GM21390 (cell line): ENCODE results near the gene CLEC16A.

ENCODE experiments used
- ATAC-seq: cut with Tn5 transposase; IDR thresholded peaks from one replicate; pipeline ENCODE4 v1.9.1; 2021; ENCODE audit not compliant: unreplicated experiment

The CLEC16A gene

DNA sequence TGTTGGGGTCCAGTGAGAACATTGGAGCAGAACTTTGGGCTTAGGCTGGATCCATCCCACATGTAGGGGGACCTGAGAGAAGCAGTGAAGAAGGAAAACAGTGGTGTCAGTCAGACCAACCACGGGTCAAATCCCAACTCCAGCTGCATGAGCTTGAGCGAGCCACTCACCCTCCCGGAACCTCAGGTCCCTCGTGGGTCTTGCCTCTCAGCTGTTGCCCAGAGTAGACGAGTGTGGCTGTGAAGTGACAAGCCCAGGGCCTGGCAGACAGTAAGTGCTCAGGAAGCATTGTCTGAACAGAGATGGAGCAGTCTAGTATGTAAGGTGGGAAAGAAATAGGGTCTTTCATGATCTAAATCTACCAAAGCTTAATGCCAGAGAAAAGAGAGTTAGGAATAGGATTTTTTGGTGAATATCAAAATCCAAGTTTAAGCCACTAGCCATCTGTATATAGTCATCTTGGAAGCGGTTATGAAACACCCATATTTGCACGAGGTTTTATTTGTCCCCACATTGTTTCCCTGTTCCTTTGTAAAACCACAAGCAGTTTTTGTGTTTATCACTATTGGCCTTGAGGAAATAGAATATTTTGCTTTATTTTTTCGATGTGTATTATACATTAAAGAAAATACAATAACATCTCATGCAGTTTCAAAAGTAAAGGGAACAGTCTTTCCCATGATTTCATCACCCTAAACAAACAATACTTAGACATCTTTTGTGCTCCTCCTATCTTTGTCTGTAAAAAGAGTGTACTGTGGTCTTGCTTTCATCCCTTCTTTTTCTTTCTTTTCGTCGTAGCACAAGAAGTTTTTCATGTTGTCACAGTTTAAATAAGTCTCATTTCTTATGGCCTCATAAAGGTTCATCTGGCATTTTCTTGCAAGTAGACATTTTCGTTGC is 112.0 kb downstream of the CLEC16A start:
- ATAC-seq = no peak

DNA sequence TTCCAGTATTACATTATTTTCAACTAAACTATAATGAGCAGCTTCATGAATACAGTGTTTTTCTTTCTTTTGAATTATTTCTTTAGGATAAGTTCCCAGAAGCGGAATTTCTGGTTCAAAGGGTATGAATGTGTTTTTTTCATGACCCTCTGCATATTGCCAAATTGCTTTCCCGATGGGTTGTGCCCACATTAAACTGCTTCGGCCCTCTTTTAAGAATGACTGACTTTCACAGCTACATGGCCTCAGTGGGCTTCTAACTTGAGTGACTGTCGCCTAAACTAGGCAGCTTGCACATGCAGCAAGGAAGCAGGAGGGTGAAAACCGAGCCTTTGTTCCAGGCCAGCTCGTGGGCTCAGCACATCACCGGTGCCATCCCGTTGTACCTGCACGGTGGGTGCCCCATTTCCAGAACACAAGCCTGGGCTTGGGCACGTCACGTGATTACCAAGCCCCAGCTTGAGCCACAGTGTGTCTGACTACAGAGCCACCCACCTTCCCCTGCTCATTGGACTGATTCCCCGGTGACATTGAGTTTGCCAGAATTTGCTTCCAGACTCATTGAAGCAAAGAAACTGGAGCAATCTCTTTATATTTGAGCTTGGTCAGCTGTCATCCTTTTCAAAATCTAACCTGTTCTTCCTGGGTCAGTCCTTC is 112.8 kb downstream of the CLEC16A start:
- no peak for ATAC-seq

DNA sequence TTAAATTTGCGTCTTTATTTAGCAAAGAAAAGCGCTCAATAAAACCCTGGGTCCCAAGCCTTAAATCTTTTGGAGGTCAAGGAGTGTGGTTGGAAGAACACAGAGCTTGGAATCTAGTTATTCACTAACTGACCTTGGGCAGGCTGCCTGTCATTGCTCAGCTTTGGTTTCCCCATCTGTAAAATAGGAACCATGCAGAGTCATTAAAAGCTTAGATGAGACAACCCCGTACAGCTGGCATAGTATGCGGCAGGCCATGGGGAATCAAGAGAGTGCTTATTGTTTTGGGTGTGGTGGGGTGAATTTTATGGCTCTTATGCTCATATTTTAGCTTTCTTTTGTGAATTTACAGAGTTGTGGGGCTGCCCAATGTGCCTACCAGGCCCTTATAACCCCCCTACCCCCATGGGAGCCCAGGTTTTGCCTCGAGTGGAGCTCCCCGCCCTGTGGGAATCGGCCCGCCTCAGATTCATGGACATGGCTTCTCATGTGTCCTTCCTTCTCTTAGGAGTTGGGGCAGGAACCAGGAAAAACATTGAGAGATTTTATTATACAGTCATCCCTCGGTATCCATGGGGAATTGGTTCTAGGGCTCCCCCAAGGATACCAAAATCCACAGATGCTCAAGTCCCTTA is 113.5 kb downstream of the CLEC16A start:
- no peak for ATAC-seq

DNA sequence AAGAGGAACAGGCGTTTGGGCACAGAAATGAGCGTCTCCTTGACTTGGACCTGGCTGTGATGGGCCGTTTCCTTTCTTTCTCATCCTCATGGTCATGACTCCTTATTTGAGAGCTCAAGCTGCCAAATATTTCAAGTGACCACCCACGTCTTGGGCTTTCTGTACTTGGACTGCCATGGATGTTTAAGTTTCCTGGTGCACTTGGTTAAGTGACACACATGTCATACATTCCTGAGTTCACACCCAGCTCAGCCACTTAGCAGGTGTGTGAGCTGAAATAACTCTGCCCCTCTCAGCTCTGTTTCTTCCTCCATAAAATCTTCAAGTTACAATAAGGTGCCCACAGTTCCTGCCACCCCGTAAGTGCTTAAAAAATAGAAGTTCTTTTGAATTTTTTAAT is 114.5 kb downstream of the CLEC16A start:
- no peak for ATAC-seq

DNA sequence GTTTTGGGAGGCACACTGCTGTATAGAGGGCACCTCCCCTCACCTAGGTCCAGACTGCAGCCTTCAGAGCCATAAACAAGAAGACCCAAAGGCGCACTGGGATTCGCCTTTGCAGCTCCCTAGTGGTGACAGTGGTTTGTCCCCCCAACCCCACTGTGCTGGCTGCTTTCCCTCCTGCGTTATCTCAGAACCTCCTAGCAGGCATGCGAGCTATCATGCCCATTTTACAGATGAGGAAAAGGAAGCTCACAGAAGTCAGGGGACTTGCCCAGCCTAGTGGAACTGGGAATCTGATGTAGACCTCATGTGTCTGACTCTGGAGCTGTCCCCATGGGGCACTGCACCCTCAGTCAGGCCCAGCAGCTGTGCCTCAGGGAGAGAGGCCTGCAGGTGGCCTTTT is 115.2 kb downstream of the CLEC16A start:
- no peak for ATAC-seq

DNA sequence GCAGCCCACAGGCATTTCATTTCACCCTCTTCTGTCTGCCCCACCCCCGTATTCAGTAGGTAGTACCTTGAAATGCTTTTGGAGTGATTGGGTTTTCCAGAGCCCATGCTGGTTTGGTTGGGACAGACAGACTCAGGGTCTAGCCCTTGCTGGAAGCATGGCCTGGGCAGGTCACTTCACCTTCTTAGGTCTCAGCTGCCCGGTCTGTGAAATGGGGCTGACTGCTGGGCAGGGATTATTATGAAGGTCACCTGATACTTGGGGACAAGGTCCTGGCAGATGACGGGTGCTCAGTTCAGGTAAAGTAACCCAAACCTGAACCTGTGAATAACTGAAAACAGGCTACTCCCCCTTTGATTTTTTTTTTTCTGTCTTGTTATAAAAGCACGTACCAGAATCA is 116.0 kb downstream of the CLEC16A start:
- ATAC-seq = no peak

DNA sequence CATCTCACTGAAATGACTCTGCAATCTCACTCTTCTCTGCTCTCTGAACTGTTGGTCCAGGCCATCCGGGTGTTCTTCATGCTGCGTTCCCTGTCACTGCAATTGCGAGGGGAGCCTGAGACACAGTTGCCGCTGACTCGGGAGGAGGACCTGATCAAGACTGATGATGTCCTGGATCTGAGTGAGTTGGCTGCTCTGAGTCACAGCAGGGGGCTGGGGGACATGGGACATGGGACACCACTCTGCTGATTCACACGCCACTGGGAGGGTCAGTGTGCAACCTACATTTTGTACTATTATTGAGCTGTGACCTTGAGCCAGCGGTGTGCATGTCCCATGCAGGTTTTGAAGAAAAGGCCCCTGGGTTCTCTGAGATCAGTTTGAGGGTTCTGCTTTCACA is 116.5 kb downstream of the CLEC16A start:
- ATAC-seq = no peak

DNA sequence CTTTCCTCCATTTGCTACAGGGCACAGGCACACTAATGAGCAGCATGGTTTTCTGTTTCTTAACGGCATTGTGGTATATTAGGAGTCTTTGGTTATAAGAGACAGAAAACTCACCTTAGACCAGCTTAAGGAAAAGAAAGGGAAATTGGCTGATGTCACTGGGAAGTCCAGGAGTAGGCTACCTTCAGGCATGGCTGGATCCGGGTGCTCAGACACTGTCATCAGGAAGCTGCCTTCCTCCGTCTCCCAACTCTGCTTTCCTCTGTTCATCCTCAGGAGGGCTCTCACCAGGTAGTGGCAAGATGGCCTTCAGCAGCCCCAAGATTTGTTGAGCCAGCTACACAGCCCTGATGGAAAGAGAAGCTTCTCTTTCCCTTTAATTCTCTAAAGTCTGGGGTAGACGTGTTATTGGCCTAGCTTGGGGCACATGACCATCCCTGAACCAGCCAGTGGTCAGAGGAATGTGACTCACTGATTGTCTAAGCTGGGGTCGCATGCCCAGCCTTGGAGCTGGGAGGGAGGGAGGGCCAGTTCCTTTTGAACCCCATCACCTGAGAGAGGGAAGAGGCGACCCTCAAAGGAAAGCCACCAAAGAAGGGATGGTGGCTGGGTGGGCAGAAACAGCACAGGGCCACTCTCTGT is 117.4 kb downstream of the CLEC16A start:
- no peak for ATAC-seq

DNA sequence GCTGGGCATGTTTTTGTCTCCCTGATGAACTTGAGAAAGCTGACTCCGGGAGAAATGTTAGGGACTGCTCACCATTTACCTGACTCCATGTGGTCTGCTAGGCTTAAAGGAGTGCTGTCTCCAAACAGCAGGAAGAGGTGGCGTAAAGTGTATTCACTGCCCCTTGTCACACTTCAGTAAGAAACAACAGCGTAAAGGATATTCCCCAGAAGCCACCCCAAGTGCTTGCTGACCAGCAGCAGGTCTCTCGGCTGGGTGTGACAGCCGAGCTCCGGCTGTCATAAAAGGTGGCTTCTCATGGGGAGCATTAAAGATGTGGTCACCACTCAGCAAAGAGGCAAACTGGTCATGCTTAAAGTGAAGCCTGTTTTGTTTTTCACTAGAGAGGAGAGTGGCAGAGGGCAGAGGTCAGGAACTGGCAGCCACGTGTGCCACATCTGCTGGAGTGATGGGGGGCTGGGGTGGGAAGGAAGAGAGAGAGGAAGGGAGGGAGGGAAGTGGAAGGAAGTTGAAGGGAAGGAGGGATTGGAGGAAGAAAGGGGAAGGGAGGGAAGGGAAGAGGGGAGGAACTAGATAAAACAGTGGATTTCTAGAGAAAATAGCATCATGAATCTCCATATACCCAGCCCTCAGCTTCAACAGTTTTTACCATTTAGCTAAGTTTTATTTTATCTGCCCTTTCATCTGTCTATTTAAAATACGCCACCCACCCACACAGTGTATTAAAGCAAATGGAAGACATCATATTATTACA is 119.3 kb downstream of the CLEC16A start:
- ATAC-seq = no peak

DNA sequence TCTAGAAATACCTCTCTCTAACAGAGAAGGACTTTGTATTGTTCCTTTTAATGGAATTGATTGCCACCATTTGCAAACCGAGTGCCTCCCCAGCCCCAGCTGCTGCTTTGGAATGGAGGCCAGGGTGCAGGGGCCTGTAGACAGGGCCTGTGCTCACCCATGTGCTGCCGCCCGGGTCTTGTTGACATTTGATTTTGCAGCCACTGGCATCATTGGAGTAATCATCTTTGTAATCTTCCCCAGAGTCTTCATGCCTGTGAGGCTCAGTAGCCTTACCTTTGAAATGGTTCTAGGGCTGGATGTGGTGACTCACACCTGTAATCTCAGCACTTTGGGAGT is 119.8 kb downstream of the CLEC16A start:
- no peak for ATAC-seq

DNA sequence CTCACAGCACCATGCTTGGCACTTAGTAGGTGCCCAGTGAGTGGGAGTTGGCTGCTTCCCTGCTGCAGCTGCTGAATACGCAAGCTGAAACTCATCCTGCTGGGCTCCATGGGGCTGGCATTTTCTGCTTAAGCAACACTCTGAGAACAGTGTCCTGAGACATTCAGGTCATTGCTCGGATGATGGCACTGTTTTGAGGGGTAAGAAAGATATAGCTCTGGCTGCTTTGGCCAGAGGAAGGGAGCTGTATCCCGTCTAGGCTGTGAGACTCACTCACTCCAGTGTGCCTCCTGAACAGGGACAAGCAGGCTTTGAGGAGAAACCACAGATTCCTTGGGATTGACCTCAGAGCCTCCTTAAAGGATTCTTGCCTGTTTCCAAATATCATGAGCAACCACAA is 120.5 kb downstream of the CLEC16A start:
- ATAC-seq = no peak

DNA sequence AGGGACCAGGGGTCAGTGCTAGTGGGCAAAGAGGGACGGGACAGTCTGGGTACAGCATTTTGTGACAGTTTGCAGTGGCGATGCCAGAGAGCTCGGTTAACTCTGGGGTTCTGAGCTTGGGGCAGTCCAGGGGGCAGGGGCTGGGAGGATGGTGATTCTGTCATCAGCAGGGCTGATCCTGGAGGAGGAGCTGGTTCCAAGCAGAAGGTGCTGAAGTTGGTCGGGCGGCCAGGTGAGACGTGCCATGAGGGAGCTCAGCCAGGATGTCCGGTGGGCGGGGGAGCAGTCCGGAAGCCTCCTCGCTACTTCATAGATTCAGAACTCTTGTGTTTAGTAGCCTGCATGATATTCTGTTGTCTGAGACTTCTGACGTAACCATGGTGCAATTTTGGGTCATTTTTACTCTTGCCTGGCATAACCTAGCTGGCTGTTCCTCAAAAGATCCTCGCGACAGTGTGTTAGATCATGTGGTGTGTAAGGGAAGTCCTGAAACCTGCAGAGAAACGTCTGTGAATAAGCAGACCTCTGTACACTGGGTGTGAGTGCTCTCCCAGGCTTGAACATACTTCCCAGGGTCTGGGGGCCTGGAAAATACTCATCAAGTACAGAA is 122.0 kb downstream of the CLEC16A start:
- ATAC-seq = no peak

DNA sequence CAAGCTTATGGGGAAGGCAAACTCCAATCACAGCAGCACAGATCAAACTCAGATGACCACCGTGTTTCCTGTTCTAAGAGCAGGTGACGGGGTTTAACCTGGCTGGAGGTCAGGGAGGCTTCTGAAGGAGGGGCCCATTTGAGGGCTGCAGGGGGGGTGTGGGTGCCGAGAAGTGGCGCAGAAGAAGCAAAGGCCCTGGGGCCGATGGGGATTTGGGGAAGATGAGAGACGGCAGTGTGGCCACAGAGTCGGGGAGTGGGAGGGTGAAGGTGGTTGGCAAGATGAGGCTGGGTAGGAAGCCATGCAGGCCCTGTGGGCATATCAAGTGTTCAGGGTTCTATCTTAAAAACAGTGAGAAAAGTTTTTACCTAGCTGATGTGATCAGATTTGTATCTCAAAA is 122.9 kb downstream of the CLEC16A start:
- ATAC-seq = no peak

DNA sequence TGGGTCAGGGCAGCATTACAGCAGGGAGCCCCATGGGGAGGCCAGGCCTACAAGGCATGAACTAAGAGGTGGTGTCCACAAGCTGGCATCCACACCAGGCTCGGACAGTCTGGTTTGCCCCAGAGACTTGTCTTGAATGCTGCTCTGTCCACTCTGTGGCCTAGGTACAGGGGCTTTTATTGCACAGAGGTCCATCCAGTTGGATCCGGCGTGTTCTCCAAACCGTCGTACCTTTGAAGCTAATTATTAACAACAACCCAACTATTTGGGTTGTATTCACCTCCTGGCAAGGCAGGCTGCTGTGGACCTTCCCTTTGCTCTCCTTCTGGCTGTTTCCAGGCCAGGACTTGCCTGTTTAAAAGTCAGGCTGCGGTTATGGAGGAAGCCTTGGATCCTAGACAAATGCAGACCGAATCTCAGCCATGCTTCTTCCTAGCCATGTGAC is 123.4 kb downstream of the CLEC16A start:
- no peak for ATAC-seq

DNA sequence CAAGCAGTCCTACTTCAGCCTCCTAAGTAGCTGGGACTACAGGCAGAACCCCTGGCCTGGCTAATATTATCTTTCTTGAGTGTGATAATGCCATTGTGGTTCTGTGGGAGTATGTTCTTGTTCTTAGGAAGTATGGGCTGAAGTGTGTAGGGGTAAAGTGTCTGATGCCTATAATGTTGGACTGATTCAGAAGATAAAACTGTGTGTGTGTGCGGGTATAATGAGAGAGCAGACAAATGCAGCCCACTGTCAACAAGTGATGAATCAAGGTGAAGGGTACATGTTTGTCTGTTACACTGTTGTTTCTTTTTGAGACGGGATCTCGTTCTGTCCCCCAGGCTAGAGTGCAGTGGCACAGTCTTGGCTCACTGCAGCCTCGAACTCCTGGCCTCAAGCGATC is 127.5 kb downstream of the CLEC16A start:
- ATAC-seq = no peak

DNA sequence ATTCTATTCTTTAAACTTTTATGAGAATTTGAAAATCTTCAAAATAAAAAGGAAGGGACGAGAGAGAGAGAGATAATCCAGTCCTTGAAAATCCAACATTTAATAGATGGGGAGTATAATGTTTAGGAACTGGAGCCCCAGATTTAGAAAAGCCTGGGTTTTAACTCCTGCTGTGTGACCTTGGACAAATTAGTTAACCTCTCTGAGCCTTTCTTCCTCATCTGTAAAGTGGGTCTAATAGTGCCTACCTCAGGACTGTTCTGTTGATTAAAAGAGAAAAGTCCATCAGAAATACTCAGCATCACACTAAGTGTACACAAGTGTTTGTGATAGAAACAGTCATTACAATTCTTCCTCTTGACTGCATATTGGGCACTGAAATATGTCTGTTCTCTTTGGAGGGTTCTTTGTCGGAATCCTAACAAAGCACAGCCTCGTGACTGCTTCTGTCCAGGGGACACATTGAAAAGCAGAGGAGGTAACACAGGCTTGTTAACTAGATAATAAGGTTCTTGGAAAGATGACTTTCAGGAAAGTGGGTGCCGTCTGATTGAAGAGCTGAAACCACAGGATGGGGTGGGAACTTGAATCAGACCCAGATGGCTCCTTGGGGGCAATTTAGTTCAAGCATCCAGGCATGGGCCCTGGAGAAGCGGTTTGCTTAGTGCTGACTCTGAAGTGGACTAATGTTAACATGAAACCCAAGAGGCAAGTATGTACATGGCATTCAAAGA is 128.2 kb downstream of the CLEC16A start:
- ATAC-seq = no peak

DNA sequence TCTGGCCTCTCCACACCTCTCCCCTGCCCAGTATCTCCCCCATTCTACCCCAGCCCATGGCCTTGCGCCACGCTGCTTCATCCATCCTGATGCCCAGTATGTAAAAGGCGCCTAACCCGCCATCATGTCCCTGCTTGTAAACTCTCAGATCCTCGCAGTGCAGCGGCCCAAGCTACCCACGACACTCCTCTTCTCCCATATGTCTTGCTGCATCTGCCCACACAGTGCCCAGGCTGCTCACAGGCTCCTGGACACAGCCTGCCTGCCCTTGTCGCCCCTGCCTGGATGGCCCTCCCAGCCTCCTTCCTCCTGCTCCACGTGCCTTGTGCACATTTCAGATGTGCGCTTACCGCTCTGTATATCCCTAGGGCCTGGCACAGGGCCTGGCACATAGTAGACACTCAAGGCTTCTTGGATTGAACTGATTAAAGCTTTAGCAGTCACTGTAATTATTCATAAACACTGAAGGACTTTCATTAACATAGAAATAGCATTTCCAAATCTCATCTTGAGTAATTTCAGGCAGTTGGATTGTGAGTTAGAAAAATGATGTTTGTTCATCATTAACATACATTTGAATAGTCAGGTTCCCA is 129.1 kb downstream of the CLEC16A start:
- no peak for ATAC-seq

DNA sequence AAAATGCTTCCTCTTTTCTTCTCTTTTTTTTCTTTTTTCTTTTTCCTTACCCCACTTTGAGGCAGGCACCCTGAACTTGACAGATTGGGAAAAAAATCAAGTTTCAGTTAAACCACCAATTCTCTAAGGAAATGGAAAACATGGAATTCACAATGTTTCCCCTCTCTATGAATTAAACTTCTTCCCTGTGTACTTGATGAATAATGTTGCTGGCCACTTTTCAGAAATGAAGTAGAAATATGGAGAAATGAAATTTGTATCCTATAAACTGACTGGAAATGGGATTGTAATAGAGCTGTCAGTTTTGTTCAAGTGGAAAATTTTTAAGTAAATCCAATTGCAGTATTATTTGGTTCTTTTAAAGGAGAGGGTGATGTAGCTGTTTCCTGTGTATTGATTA is 129.8 kb downstream of the CLEC16A start:
- no peak for ATAC-seq

DNA sequence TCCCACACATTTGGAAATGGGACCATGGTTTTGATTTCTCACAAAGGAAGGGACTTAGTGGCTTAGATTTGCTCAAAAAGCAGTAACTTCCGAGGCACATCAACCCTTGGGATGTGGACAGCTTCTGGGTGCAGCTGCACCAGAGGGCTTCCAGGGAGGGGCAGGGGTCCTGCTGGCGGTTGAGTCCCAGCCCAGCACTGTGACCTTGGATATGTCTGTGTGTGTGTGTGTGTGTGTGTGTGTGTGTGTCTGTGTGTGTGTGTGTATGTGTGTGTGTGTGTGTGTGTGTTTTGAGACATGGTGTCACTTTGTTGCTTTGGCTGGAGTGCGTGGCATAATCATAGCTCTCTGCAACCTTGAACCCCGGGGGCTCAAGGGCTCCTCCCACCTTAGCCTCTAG is 130.8 kb downstream of the CLEC16A start:
- no peak for ATAC-seq
